T-helper 1 cell treated with Interleukin-12 subunit alpha and Interleukin-12 subunit beta and Interleukin-4 antibody, amounts not matched to agents 30 μg/mL and 1 μg/mL, for 36 hours (primary cell): Measurements from ENCODE around the gene ZFPM1.

Experiments
- H3K27ac Mint-ChIP-seq: one replicate; pipeline ENCODE4 v1.8.0; 2021; ENCODE audit warnings: mild to moderate bottlenecking, mixed read lengths
- H3K27me3 Mint-ChIP-seq: one replicate; pipeline ENCODE4 v1.8.0; 2021; ENCODE audit warnings: low read depth, mixed read lengths
- H3K36me3 Mint-ChIP-seq: one replicate; pipeline ENCODE4 v1.8.0; 2021; ENCODE audit warnings: low read depth, mixed read lengths
- H3K4me1 Mint-ChIP-seq: one replicate; pipeline ENCODE4 v1.8.0; 2021; ENCODE audit warnings: low read depth, mixed read lengths
- H3K4me3 Mint-ChIP-seq: one replicate; pipeline ENCODE4 v1.8.0; 2021; ENCODE audit warnings: mild to moderate bottlenecking, moderate library complexity, mixed read lengths
- H3K9me3 Mint-ChIP-seq: one replicate; pipeline ENCODE4 v1.8.0; 2021; ENCODE audit warnings: mixed read lengths

ZFPM1 gene

DNA sequence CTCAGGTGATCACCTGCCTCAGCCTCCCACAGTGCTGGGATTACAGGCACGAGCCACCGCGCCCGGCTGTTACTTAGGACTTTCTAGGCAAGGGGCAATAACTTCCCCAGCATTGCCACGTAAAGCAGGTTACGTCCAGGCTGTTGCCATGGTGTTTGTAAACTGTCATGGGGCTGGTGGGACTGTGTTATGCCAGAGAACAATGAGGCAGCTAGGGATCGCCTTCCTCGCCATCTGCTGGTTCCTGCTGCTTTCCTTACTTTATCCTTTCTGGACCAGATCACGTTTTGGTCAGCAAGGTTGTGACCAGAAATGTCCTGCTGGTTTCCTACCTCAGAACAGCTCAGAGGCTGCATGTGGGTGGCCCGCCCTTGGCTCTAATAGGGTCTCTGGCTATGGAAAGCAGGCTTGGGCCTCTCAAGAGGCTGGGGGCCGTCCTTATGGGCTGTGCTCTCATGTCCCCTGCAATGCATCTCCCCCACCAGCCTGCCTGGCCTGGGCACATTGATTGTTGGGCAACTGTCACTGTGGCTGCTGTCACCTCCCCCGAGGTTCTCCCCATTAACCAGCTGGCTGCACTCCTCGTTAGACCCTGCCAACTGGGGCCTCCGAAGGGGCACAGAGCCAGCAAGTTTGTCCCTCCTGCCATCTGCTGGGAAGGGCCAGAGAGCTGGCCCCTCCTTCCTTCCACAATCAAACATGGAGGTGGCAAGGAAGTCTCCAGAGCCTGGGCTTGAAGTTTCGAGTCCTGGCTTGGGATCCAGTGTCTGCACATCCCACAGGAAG is 88.9 kb downstream of the ZFPM1 start:
- H3K4me3 Mint-ChIP-seq = no peak overlapping the region
- H3K27ac Mint-ChIP-seq = no peak overlapping the region
- peaks cover 12% of the 10 kb centered on the region for H3K27me3 Mint-ChIP-seq
- peaks cover 7% of the 10 kb centered on the region for H3K9me3 Mint-ChIP-seq
- peaks cover 2% of the 10 kb centered on the region for H3K36me3 Mint-ChIP-seq
- H3K4me1 Mint-ChIP-seq = no peaks in the 10 kb centered on the region

DNA sequence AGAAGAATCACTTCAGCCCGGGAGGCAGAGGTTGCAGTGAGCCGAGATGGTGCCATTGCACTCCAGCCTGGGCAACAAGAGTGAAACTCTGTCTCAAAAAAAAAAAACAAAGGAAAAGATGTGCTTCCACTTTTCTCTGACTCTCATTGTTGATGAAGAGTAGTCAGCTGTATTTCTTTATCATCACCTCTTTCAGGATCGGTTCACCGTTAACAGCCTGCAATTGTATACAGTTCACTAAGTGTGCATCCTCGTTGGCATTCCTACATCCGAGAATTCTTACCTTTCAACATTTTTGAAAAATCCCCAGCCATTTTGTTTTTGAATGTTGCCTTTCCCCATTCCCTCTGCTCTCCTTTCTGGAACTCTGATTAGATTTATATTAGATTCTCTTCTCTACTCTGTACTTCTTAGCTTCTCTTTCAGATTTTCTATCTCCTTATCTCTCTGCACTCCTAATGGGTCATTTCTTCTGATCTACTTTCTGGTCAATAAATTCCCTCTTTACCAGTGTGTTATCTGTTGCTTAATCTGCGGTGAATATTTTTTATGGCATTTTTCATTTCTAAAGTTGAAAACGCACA is 90.2 kb downstream of the ZFPM1 start:
- no peaks in the 10 kb centered on the region for H3K4me1 Mint-ChIP-seq
- H3K36me3 Mint-ChIP-seq = peaks cover 2% of the 10 kb centered on the region
- H3K9me3 Mint-ChIP-seq = peaks cover 7% of the 10 kb centered on the region
- no peak overlapping the region for H3K4me3 Mint-ChIP-seq
- H3K27me3 Mint-ChIP-seq = peaks cover 12% of the 10 kb centered on the region
- no peak overlapping the region for H3K27ac Mint-ChIP-seq

DNA sequence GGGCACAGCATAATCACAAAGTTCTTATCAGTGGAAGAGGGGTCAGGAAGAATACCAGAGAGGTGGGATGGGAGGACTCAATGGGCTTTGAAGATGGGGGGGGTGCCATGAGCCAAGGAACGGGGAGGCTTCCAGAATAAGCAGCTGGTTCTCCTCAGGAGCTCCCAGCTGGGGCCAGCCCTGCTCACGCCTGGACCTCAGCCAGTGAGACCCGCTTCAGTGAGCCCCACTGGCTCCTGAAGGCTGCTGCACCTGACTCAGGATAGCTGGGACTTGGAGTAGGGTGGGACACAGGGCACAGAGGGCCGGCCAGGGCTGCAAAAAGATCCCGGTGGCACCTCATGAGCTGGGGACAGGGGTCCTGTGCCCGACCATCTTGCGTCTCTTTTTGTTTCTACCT is 92.7 kb downstream of the ZFPM1 start:
- Mint-ChIP-seq H3K9me3 (peaks cover 7% of the 10 kb centered on the region), H3K4me3 (no peak overlapping the region), H3K27ac (no peak overlapping the region), H3K36me3 (peaks cover 2% of the 10 kb centered on the region), H3K27me3 (peaks cover 13% of the 10 kb centered on the region), H3K4me1 (peaks cover 2% of the 10 kb centered on the region)

DNA sequence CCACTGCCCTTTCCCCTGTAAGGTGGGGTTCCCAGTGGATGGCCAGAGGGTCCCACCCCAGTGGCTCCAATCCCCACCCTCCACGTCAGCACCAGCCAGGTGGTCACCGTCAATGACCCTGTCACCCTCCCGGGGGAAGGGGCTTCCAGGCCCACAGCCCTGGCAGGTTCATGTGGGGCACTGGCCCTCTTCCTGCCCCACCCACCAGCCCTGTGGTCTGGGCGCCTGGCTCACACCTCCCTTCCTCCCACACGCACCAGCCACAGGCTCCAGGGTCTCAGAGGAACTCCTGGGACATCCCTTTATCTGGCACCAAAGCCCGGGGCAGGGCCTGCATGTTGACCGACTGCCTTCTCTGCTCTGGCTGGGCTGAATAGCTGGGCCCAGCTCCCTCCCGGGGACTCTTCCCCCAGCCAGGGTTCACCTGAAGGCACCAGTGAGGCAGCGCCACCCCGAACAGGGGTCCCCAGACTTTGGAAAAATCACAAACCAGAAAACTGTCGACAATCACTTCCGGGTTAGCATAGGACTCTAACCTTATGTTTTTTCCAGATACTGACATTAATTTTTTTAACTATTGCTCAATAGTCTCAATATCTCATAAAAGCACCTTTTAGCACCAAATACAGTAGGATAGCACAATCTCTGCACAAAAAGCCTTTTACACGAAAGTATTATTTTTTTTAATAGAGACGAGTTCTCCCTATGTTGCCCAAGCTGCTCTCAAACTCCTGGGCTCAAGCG is 95.2 kb downstream of the ZFPM1 start:
- H3K9me3 Mint-ChIP-seq = peaks cover 5% of the 10 kb centered on the region
- peaks cover 2% of the 10 kb centered on the region for H3K36me3 Mint-ChIP-seq
- peaks cover 2% of the 10 kb centered on the region for H3K4me1 Mint-ChIP-seq
- no peak overlapping the region for H3K4me3 Mint-ChIP-seq
- H3K27me3 Mint-ChIP-seq = peaks cover 12% of the 10 kb centered on the region
- H3K27ac Mint-ChIP-seq = no peak overlapping the region

DNA sequence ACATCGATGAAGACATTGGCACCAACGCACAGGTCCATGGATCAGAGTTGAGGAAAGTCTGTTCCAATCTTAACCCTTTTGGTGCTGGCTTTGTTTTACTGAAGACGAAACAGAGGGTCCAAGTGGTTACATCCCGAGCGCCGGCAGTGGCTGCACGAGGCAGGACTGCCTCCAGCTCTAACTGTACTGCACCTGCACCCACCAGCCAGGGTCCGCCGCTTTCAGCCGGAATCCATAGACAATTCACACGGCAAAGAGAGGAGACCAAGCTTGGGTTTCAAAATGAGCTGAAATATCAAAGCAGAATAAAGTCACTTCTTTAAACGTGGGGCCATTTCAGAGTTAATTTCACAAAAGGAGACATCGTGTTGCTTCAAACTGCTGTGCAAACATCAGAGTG is 95.9 kb downstream of the ZFPM1 start:
- Mint-ChIP-seq H3K27ac (no peak overlapping the region), H3K36me3 (no peaks in the 10 kb centered on the region), H3K27me3 (peaks cover 8% of the 10 kb centered on the region), H3K9me3 (no peaks in the 10 kb centered on the region), H3K4me1 (peaks cover 2% of the 10 kb centered on the region), H3K4me3 (no peak overlapping the region)

DNA sequence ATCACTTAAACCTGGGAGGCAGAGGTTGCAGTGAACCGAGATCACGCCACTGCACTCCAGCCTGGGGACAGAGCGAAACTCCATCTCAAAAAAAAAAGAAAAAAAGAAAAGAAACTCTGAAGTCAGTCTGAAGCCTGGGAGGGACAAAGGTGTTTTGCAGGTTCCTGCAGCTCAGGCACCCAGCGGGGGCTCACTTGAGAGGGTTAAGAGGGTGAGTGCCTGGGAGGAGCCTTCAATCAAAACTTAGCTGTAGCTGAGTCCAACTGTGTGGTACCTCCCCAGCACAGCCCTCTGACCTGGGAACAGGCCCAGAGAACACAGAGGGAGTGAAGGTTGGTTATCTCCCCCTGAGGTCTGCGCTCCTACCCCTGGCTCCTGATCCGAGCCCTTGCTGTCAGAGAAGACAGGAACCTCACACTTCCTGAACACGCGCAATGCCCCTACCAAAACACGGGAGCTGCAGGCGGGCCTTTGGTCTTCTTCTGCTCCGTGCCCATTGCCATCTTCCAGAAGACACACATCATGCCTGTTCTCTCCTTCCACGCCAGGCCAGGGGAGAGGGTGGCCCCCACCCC is 96.7 kb downstream of the ZFPM1 start:
- H3K36me3 Mint-ChIP-seq = no peaks in the 10 kb centered on the region
- no peak overlapping the region for H3K27ac Mint-ChIP-seq
- no peak overlapping the region for H3K4me3 Mint-ChIP-seq

DNA sequence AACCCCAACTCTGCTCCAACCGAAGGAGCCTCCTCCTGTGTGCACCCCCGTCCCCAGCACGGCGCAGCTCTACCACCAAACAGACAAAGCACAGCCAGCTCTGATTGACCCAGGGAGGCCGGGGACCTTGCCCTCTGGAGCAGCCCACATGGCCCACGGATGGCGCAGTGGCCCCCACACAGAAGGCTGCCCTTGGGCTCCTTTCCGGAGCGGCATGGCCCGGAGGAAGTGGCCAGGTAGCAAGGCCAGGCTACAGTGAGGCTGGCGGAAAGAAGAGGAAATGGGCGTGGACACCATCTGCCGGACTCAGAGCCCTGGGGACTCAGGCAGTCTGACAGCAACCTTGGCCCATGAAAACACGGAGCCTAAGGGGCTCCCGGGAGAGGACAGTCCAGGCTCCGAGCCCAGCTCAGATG is 97.2 kb downstream of the ZFPM1 start:
- H3K4me3 Mint-ChIP-seq = no peak overlapping the region
- H3K27me3 Mint-ChIP-seq = peaks cover 8% of the 10 kb centered on the region
- no peaks in the 10 kb centered on the region for H3K36me3 Mint-ChIP-seq
- no peak overlapping the region for H3K27ac Mint-ChIP-seq
- H3K4me1 Mint-ChIP-seq = peaks cover 2% of the 10 kb centered on the region
- no peaks in the 10 kb centered on the region for H3K9me3 Mint-ChIP-seq

More for the DNA sequence above, 96.7 kb downstream of the ZFPM1 start:
- peaks cover 8% of the 10 kb centered on the region for H3K27me3 Mint-ChIP-seq
- no peaks in the 10 kb centered on the region for H3K9me3 Mint-ChIP-seq
- peaks cover 2% of the 10 kb centered on the region for H3K4me1 Mint-ChIP-seq

DNA sequence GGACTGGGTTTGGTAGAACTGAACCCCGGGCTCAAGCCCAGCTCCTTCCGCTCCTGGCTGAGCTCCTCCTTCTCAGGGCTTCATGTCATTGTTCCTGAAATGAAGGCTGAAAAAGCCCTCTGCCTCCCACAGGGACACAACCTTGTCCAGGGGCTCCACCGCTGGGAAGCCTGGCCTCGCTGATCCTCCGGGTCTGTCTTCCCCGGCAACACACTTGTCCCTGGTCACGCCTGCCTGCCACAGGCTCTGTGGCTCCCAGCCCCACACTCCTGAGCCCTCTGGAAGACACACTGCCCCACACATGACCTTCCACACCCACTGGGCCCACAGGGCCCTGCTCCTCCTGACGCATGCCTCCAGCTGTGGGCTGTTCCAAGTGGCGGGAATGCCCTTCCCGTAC is 99.1 kb downstream of the ZFPM1 start:
- Mint-ChIP-seq H3K4me1 (peaks cover 2% of the 10 kb centered on the region), H3K27ac (no peak overlapping the region), H3K4me3 (no peak overlapping the region), H3K9me3 (peaks cover 7% of the 10 kb centered on the region), H3K36me3 (no peaks in the 10 kb centered on the region), H3K27me3 (peaks cover 4% of the 10 kb centered on the region)

DNA sequence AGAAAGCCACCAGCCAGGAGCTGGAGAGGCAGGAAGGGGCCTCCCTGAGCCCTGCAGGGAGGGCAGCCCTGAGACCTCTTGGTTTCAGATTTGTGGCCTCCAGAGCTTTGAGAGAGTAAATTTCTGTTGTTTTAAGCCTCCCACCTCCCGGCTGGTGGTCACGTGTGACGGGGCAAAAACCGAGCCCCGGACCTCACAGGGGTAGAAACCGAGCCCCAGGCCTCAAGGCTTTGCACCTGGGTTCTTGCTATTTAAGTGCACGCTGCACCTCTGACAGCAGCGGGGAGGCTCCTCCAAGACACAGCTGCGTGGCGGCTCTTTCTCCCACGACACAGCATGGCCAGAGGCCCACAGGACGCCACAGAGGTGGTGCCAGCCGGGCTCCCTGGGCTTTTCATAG is 99.7 kb downstream of the ZFPM1 start:
- Mint-ChIP-seq H3K27me3 (peaks cover 4% of the 10 kb centered on the region), H3K27ac (no peak overlapping the region), H3K9me3 (peaks cover 7% of the 10 kb centered on the region), H3K4me3 (no peak overlapping the region), H3K36me3 (no peaks in the 10 kb centered on the region), H3K4me1 (peaks cover 2% of the 10 kb centered on the region)

DNA sequence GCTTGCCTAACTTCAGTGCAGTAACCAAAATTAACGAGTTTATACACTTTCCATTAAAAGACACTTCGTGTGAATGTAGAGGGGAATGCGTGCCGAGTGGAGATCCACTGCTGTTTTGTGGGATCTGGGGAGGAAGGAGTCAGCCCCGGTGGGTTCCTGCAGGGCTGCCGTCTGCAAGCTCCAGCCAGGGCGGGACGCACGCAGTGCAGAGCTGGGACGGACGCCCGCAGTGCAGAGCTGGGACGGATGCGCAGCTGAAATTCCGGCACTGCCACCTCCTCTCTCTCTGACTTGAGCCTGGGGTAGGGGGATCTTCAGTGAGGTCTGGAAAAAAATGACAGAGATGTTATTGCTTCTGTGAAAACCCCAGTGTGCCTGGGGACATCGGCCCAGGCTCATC is 100.7 kb downstream of the ZFPM1 start:
- Mint-ChIP-seq H3K27ac (no peak overlapping the region), H3K27me3 (peaks cover 4% of the 10 kb centered on the region), H3K36me3 (no peaks in the 10 kb centered on the region), H3K9me3 (peaks cover 7% of the 10 kb centered on the region), H3K4me1 (peaks cover 2% of the 10 kb centered on the region), H3K4me3 (no peak overlapping the region)

DNA sequence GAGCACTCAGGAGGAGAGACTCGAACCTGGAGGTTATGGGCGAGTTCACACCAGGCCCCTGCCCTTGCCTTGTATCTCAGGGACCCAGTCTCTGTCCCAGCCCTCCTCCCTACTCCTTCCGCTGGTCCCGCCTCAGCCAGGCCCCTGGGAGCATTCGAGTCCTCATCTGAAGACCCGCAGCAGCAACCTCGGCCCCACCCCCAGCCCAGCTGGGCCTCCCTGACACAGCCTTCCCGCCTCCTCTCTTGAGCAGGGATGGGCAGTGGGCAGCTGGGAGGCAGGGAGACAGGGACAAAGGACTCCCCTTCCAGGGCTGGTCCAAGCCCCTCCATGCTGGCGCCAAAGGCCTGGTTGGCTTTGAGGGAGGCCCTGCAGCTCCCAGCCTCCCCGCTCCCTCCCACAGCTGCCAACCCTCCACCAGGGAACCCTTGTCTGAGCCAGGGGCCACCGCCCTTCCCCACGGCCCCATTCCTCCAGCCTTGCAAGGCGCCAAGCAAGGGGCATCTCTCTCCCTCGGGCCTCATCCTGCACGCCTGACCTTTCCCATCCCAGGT is 101.7 kb downstream of the ZFPM1 start:
- H3K9me3 Mint-ChIP-seq = peaks cover 7% of the 10 kb centered on the region
- no peaks in the 10 kb centered on the region for H3K36me3 Mint-ChIP-seq
- H3K4me3 Mint-ChIP-seq = no peak overlapping the region
- H3K27me3 Mint-ChIP-seq = peaks cover 4% of the 10 kb centered on the region
- H3K4me1 Mint-ChIP-seq = peaks cover 2% of the 10 kb centered on the region
- H3K27ac Mint-ChIP-seq = no peak overlapping the region

DNA sequence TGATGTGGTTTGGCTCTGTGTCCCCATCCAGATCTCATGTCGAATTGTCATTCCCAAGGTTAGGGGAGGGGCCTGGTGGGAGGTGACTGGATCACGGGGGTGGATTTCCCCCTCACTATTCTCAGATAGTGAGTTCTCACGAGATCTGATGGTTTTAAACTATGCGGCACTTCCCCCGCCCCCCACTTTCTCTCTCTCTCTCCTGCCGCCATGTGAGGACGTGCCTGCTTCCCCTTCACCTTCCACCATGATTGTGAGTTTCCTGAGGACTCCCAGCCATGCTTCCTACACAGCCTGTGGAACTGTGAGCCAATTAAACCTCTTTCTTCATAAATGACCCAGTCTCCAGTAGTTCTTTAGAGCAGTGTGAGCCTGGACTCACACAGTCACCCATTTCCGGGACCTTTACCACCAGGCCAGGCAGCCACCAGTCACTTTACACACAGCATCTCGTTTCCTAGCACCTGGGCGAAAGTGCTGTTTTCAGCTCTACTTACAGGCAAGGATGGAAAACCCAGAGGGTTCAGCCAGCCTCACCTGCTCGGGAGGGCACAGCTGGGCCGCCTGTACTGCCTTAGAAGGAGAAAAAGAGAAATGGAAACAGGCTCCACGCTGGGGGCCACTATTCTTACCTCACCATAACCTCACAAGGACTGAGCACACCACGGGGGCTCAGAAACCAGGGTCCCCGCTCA is 103.4 kb downstream of the ZFPM1 start:
- Mint-ChIP-seq H3K27ac (no peak overlapping the region), H3K36me3 (no peaks in the 10 kb centered on the region), H3K9me3 (peaks cover 7% of the 10 kb centered on the region), H3K4me1 (no peaks in the 10 kb centered on the region), H3K4me3 (no peak overlapping the region), H3K27me3 (no peaks in the 10 kb centered on the region)

DNA sequence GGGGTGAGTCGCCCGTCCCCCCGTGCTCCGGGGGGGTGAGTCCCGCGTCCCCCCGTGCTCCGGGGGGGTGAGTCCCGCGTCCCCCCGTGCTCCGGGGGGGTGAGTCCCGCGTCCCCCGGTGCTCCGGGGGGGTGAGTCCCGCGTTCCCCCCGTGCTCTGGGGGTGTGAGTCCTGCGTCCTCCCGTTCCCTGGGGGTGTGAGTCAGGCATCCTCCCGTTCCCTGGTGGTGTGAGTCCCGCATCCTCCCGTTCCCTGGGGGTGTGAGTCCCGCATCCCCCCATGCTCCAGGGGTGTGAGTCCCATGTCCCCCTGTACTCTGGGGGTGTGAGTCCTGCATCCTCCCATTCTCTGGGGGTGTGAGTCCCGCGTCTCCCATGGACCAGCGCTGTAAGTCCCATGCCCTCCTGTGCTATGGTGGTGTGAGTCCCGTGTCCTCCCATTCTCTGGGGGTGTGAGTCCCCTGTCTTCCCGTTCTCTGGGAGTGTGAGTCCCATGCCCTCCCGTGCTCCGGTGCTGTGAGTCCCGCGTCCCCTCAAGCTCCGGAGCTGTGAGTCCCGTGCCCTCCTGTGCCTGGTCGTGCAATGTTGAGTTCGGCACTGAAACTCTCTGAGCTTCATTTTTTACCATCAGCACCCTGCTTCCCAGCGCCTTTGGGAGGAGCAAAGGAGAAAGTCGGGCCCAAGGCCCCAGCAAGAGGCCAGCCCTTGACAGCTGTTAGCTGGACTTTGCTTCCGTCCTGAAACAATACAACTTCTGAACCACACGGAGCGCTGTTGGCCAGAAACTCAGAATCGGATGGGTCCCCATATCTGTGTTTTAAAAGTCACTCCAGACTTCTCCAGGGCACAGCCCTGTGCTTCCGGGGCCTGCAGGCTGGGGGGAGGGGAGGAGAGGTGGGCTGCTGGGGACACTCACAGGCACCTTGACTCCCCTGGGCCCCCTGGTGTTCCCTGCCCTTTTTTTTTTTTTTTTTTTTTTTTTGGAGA is 105.7 kb downstream of the ZFPM1 start:
- Mint-ChIP-seq H3K4me3 (no peak overlapping the region), H3K4me1 (peaks cover 2% of the 10 kb centered on the region), H3K36me3 (no peaks in the 10 kb centered on the region), H3K27me3 (no peaks in the 10 kb centered on the region), H3K9me3 (peaks cover 7% of the 10 kb centered on the region), H3K27ac (no peak overlapping the region)
